WERI-Rb-1 (cell line): ENCODE measurements around the gene NLRX1.
"Not testable (repeated sequence)": the region's sequence is repeated elsewhere in the genome, so short reads cannot be mapped to it uniquely, and the experiment has no call there.

ENCODE experiments used
- DNase-seq: peaks from one replicate; pipeline ENCODE4 v3.0.0-alpha.2; 2020
- H3K27ac ChIP-seq: fragments of 250-450 bp; sonication (Bioruptor Pico); 2 replicates; pipeline ENCODE4 v1.5.1; 2020; ENCODE audit warnings: mild to moderate bottlenecking, moderate library complexity
- H3K27me3 ChIP-seq: fragments of 250-450 bp; sonication (Bioruptor Pico); 2 replicates; pipeline ENCODE4 v1.5.1; 2021; ENCODE audit warnings: mild to moderate bottlenecking, low read depth, moderate library complexity; ENCODE audit not compliant: insufficient read depth, severe bottlenecking
- H3K36me3 ChIP-seq: fragments of 250-450 bp; sonication (Bioruptor Pico); 2 replicates; pipeline ENCODE4 v1.5.1; 2020; ENCODE audit warnings: mild to moderate bottlenecking, moderate library complexity
- H3K4me3 ChIP-seq: 2 replicates; pipeline ENCODE4 v1.5.1; 2011; ENCODE audit warnings: low read depth, mild to moderate bottlenecking, control low read depth, low read length
- H3K9me3 ChIP-seq: fragments of 250-450 bp; sonication (Bioruptor Pico); 2 replicates; pipeline ENCODE4 v1.5.1; 2021; ENCODE audit warnings: mild to moderate bottlenecking, moderate library complexity; ENCODE audit not compliant: severe bottlenecking
- TF ChIP-seq, protein P1 (sequence below): IDR thresholded peaks from 2 replicates; pipeline ENCODE4 v1.5.1; 2011; ENCODE audit warnings: low read depth, mild to moderate bottlenecking, control low read depth, inconsistent platforms, low read length

NLRX1 gene

DNA sequence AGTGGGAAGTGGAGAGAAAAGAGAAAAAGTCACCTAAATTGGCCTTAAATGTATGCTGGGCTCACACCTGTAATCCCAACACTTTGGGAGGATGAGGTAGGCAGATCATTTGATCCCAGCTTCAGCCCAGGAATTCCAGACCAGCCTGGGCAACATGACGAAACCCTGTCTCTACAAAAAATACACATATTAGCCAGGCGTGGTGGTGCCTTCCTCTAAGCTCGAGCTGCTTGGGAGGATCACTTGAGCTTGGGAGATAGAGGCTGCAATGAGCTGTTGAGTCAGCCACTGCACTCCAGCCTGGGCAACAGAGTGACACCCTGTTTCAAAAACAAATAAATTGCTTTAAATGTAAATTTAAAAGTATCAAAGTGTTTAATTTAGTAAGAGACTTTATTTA lies 41.5 kb downstream of the NLRX1 start:
- Histone ChIP-seq H3K27me3 (no peaks in the 10 kb centered on the region), H3K27ac (no peak overlapping the region), H3K9me3 (no peaks in the 10 kb centered on the region), H3K4me3 (no peak overlapping the region), H3K36me3 (no peaks in the 10 kb centered on the region; the same call in 1 of the 2 replicates)
- no peak for DNase-seq
- TF ChIP-seq, protein P1, sequence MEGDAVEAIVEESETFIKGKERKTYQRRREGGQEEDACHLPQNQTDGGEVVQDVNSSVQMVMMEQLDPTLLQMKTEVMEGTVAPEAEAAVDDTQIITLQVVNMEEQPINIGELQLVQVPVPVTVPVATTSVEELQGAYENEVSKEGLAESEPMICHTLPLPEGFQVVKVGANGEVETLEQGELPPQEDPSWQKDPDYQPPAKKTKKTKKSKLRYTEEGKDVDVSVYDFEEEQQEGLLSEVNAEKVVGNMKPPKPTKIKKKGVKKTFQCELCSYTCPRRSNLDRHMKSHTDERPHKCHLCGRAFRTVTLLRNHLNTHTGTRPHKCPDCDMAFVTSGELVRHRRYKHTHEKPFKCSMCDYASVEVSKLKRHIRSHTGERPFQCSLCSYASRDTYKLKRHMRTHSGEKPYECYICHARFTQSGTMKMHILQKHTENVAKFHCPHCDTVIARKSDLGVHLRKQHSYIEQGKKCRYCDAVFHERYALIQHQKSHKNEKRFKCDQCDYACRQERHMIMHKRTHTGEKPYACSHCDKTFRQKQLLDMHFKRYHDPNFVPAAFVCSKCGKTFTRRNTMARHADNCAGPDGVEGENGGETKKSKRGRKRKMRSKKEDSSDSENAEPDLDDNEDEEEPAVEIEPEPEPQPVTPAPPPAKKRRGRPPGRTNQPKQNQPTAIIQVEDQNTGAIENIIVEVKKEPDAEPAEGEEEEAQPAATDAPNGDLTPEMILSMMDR, result no peak

DNA sequence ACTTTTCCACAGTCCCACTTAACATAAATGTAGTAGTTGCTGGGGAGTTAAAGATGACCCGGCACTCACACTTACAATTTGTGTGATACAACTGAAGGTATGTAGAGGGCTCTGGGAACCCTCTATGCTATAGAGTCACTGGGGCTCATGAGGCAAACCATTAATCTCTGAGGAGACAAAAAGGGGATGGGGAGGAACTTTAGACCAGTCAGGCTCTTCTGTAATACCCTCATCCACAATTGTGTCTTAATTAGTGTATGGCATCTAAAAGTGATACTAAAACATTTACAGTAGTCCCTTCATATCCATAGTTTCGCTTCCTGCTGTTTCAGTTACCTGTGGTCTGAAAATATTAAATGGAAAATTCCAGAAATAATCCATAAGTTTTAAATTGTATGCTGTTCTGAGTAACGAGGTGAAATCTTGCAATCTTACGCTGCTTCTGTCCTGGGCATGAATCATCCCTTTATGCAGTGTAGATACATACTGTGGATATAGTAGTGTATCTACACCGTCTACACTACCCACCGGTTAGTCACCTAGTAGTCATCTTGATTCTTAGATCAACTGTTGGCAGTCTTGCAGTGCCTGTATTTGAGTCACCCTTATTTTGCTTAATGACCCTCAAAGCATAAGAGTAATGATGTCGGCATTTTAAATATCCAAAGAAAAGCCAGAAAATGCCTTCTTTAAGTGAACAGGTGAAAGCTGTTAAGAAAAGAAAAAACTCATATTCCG lies 49.8 kb downstream of the NLRX1 start:
- Histone ChIP-seq H3K36me3 (no peaks in the 10 kb centered on the region), H3K9me3 (no peaks in the 10 kb centered on the region), H3K27me3 (no peaks in the 10 kb centered on the region), H3K27ac (no peak overlapping the region), H3K4me3 (no peak overlapping the region)
- TF ChIP-seq, protein P1, result no peak
- DNase-seq, result no peak

DNA sequence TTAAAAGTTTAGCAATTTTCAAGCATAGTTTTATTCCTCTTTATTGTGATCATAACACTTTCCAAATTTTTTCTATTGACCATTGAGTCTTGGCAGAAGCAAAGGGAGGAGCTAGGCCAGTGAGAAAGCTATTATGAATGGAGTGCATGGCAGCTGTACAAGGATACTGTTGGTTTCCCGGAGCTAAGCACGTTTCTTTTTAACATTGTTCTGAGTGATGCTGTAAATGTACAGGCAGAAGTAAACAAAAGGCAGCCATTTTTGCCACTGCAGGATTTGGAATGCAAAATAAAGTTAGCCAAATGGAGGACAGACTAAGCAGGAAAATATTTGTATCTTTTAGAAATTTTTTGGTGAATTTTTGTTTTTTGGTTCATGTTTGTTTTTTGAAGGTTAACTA lies 53.8 kb downstream of the NLRX1 start:
- H3K27ac ChIP-seq, result no peak overlapping the region
- H3K9me3 ChIP-seq, result no peaks in the 10 kb centered on the region
- no peaks in the 10 kb centered on the region for H3K36me3 ChIP-seq
- H3K27me3 ChIP-seq, result no peaks in the 10 kb centered on the region
- no peak for DNase-seq
- no peak overlapping the region for H3K4me3 ChIP-seq
- TF ChIP-seq, protein P1, result no peak

DNA sequence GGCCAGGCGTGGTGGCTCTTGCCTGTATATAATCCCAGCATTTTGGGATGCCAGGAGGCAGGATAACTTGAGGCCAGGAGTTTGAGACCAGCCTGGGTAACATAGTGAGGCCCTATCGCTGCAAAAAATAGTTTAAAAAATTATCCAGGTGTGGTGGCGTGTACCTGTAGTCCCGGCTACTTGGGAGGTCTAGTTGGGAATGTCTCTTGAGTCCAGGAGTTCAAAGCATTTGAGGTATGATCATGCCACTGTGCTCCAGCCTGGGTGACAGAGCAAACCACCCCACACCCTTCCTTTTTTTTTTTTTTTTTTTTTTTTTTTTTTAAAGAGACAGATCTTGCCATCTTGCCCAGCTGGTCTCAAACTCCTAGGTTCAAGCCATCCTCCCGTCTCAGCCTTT lies 54.4 kb downstream of the NLRX1 start:
- Histone ChIP-seq H3K36me3 (no peaks in the 10 kb centered on the region), H3K9me3 (no peaks in the 10 kb centered on the region), H3K27me3 (no peaks in the 10 kb centered on the region), H3K4me3 (no peak overlapping the region), H3K27ac (no peak overlapping the region)
- TF ChIP-seq, protein P1, result no peak
- no peak for DNase-seq

DNA sequence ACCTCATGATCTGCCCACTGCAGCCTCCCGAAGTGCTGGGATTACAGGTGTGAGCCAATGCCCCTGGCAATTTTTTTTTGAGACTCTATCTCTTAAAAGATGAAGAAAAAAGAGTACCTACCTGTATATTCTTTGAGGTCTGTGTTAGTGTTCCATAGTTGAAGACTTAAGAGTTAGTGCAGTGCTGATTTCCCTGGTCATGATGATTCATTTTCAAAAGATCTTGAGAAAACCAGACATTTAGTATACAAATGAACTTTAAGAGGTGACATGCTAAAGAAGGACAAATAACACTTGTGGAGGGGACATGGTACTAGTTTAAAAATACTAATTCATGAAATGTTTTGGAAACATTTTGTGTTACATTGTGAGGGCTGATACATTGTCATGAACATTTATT lies 55.3 kb downstream of the NLRX1 start:
- TF ChIP-seq, protein P1, result no peak
- Histone ChIP-seq H3K27me3 (no peaks in the 10 kb centered on the region), H3K27ac (no peak overlapping the region), H3K9me3 (no peaks in the 10 kb centered on the region), H3K4me3 (no peak overlapping the region), H3K36me3 (no peaks in the 10 kb centered on the region)
- DNase-seq, result no peak

DNA sequence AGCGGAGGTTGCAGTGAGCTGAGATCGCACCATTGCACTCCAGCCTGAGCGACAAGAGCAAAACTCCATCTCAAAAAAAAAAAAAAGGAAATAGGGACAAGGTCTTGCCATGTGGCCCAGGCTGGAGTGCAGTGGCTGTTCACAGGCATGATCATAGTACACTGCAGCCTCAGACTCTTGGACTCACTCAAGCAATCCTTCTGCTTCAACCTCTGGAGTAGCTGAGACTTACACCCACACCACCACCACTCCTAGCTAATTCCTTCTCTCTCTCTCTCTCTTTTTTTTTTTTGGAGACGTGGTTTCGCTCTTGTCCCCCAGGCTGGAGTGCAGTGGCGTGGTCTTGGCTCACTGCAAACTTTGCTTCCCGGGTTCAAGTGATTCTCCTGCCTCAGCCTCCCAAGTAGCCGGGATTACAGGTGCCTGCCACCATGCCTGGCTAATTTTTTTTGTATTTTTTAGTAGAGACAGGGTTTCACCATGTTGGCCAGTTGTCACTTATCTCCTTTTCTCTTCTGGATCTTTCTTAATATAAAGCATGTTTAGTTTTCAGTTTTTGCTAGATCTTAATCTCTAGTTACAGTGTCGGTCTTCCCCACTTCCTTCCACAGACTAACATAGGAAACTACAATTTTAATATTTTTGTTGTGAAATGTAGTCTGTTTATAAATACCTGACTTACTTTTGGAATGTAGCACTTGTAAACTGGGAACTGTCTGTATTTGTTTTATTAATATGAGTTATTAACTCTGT lies 60.2 kb downstream of the NLRX1 start:
- H3K9me3 ChIP-seq, H3K27ac ChIP-seq, H3K4me3 ChIP-seq, H3K27me3 ChIP-seq, H3K36me3 ChIP-seq, DNase-seq: not testable (repeated sequence)
